CMK (cell line): ENCODE measurements around the gene ALAD.

Experiments used
- DNase-seq: peaks from one replicate; pipeline ENCODE4 v3.0.0-alpha.2; 2010; ENCODE audit warnings: low read depth

Gene ALAD

DNA sequence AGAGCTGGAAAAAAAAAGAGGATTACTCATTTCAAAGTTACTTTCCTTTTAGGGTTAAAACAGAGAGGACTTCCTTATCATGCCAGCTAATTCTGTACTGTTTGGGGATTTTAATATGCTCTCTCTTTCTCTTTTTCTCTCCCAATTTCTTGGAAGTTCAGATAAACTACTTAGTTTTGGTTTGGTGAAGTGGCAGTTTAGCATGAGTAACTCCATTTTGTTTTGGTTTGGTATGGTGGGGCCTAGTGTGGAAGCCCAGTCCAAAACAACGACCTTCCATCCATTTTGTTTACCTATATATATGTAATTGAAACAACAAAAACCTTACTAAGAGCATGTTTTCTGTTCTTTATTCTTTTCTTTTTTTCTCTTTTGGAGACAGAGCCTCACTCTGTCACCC, 55.4 kb downstream of the ALAD start:
- DNase-seq: no peak

DNA sequence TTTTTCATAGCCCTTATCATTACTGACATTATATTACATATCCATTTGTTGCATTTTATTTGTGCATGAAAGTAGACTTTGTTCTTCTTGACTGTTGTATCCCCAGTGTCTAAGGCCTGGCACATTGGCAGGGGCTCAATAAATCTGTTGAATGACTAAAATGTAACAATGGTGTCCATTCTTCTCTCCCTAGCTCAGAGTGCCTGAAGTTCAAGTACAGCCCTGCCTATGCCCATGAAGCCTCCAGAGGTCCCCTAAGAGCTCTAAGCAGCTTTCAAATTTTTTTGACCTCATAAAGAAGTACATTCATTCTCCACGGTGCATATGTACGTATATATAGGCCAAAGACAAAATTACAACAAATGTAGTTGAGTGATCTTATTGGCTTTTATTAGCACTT, 55.9 kb downstream of the ALAD start:
- DNase-seq: no peak

GRCh38 chr9:113343732-113344231, 57.3 kb downstream of the ALAD start:
- DNase-seq: peak; percentile 64

DNA sequence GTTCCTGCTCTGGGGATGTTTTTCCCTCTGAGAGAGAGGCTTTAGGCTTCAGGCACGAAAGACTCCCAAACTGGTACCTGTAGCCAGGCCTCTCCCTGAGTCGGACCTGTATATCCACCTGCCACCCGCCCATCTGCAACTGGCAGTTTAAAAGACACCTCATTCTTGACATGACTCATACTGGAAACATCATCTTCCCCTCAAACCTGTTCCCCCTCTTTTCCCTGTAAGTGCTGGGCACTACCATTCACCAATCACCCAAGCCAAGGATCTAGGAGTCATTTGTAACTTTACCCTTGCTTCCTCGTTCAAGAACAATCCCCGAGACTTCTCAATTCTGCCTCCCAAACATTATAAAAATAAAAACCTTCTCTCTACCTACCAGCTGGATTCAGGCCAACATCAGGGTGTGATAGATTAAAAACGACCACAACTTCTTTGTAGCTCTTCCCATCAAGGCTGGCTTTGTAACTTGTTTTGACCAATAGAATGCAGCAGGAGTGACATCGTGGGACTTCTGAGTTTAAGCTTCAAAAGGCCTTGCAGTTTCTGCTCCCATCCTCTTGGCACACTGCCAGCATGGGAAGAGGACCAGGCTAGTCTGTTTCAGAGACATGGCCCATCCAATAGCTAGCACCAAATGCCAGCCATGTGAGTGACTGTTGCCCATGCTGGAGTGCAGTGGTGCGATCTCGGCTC, 59.2 kb downstream of the ALAD start:
- DNase-seq: no peak

- peak; percentile 58 for DNase-seq
Measured at GRCh38 chr9:113340011-113340699, 60.9 kb downstream of the ALAD start, which contains the start of gene WDR31. TSS of gene WDR31 (minus strand) at chr9:113340275. CDS start at chr9:113332022, 8,253 bp downstream.

- no peak for DNase-seq
Measured at GRCh38 chr9:113337714-113338113, 63.4 kb downstream of the ALAD start.
